ENCODE measurements around the gene OR8D2.

The OR8D2 gene

GRCh38 chr11:124313849-124314248 is 6.1 kb downstream of the OR8D2 start, which contains the start of gene OR8D1:
Gene OR8D1, minus strand, starts transcription at chr11:124313949. Its CDS starts 3,183 bp downstream, at chr11:124310766.
- Histone ChIP-seq H3K4me2 (ENCODE audit: low read length) (no peak within 1 kb of the TSS), H3K27me3 (ENCODE audit: control insufficient read depth, insufficient read depth, low read length) (no peaks in the 10 kb centered on the region), H3K4me3 (ENCODE audit: low read length) (no peak within 1 kb of the TSS), H3K9me3 (replicated peaks; ENCODE audit: low read length) (no peaks in the 10 kb centered on the region), H3K9ac (ENCODE audit: low read depth, low read length) (no peak within 1 kb of the TSS), H3K36me3 (ENCODE audit: insufficient read depth, low read length) (no peaks in the 10 kb centered on the region), H3K4me1 (ENCODE audit: control insufficient read depth, insufficient read depth, low read length) (peaks cover 10% of the 10 kb centered on the region)

GRCh38 chr11:124313131-124313530 is 6.9 kb downstream of the OR8D2 start:
- no peak overlapping the region for H3K4me2 ChIP-seq (ENCODE audit: low read length)

GRCh38 chr11:124311670-124312069 is 8.3 kb downstream of the OR8D2 start:
- H3K9ac ChIP-seq (ENCODE audit: low read depth, low read length), result no peak overlapping the region
- H3K4me3 ChIP-seq (ENCODE audit: low read length), result no peak overlapping the region
- no peak overlapping the region for H3K4me2 ChIP-seq (ENCODE audit: low read length)
- H3K4me1 ChIP-seq (ENCODE audit: control insufficient read depth, insufficient read depth, low read length), result peaks cover 10% of the 10 kb centered on the region
- no peaks in the 10 kb centered on the region for H3K9me3 ChIP-seq (replicated peaks; ENCODE audit: low read length)
- H3K27me3 ChIP-seq (ENCODE audit: control insufficient read depth, insufficient read depth, low read length), result no peaks in the 10 kb centered on the region
- no peaks in the 10 kb centered on the region for H3K36me3 ChIP-seq (ENCODE audit: insufficient read depth, low read length)

More at GRCh38 chr11:124313131-124313530, 6.9 kb downstream of the OR8D2 start:
- H3K36me3 ChIP-seq (ENCODE audit: insufficient read depth, low read length), result no peaks in the 10 kb centered on the region
- H3K27me3 ChIP-seq (ENCODE audit: control insufficient read depth, insufficient read depth, low read length), result no peaks in the 10 kb centered on the region
- H3K9me3 ChIP-seq (replicated peaks; ENCODE audit: low read length), result no peaks in the 10 kb centered on the region
- H3K4me3 ChIP-seq (ENCODE audit: low read length), result no peak overlapping the region
- no peak overlapping the region for H3K9ac ChIP-seq (ENCODE audit: low read depth, low read length)
- peaks cover 10% of the 10 kb centered on the region for H3K4me1 ChIP-seq (ENCODE audit: control insufficient read depth, insufficient read depth, low read length)

GRCh38 chr11:124311269-124311668 is 8.7 kb downstream of the OR8D2 start:
- no peaks in the 10 kb centered on the region for H3K27me3 ChIP-seq (ENCODE audit: control insufficient read depth, insufficient read depth, low read length)
- H3K4me3 ChIP-seq (ENCODE audit: low read length), result no peak overlapping the region
- no peak overlapping the region for H3K9ac ChIP-seq (ENCODE audit: low read depth, low read length)
- H3K4me2 ChIP-seq (ENCODE audit: low read length), result no peak overlapping the region
- peaks cover 10% of the 10 kb centered on the region for H3K4me1 ChIP-seq (ENCODE audit: control insufficient read depth, insufficient read depth, low read length)
- no peaks in the 10 kb centered on the region for H3K36me3 ChIP-seq (ENCODE audit: insufficient read depth, low read length)
- no peaks in the 10 kb centered on the region for H3K9me3 ChIP-seq (replicated peaks; ENCODE audit: low read length)

- Histone ChIP-seq H3K9ac (ENCODE audit: low read depth, low read length) (no peak overlapping the region), H3K4me2 (ENCODE audit: low read length) (no peak overlapping the region), H3K27me3 (ENCODE audit: control insufficient read depth, insufficient read depth, low read length) (no peaks in the 10 kb centered on the region), H3K9me3 (replicated peaks; ENCODE audit: low read length) (no peaks in the 10 kb centered on the region), H3K36me3 (ENCODE audit: insufficient read depth, low read length) (no peaks in the 10 kb centered on the region), H3K4me1 (ENCODE audit: control insufficient read depth, insufficient read depth, low read length) (peaks cover 10% of the 10 kb centered on the region), H3K4me3 (ENCODE audit: low read length) (no peak overlapping the region)
Observed at GRCh38 chr11:124310721-124311120, 9.3 kb downstream of the OR8D2 start.

GRCh38 chr11:124307093-124307492 is 12.9 kb downstream of the OR8D2 start:
- H3K36me3 ChIP-seq (ENCODE audit: insufficient read depth, low read length), result no peaks in the 10 kb centered on the region
- peaks cover 10% of the 10 kb centered on the region for H3K4me1 ChIP-seq (ENCODE audit: control insufficient read depth, insufficient read depth, low read length)
- no peaks in the 10 kb centered on the region for H3K27me3 ChIP-seq (ENCODE audit: control insufficient read depth, insufficient read depth, low read length)
- no peak overlapping the region for H3K9ac ChIP-seq (ENCODE audit: low read depth, low read length)
- no peaks in the 10 kb centered on the region for H3K9me3 ChIP-seq (replicated peaks; ENCODE audit: low read length)
- H3K4me2 ChIP-seq (ENCODE audit: low read length), result no peak overlapping the region
- H3K4me3 ChIP-seq (ENCODE audit: low read length), result no peak overlapping the region

GRCh38 chr11:124302347-124303125 is 17.5 kb downstream of the OR8D2 start:
- Histone ChIP-seq H3K9me3 (replicated peaks; ENCODE audit: low read length) (no peaks in the 10 kb centered on the region), H3K9ac (ENCODE audit: low read depth, low read length) (no peak overlapping the region), H3K4me2 (ENCODE audit: low read length) (no peak overlapping the region), H3K4me1 (ENCODE audit: control insufficient read depth, insufficient read depth, low read length) (peaks cover 11% of the 10 kb centered on the region), H3K4me3 (ENCODE audit: low read length) (no peak overlapping the region), H3K36me3 (ENCODE audit: insufficient read depth, low read length) (no peaks in the 10 kb centered on the region), H3K27me3 (ENCODE audit: control insufficient read depth, insufficient read depth, low read length) (no peaks in the 10 kb centered on the region)

GRCh38 chr11:124301548-124301947 is 18.4 kb downstream of the OR8D2 start:
- Histone ChIP-seq H3K4me1 (ENCODE audit: control insufficient read depth, insufficient read depth, low read length) (peaks cover 11% of the 10 kb centered on the region), H3K4me2 (ENCODE audit: low read length) (no peak overlapping the region), H3K27me3 (ENCODE audit: control insufficient read depth, insufficient read depth, low read length) (no peaks in the 10 kb centered on the region), H3K9ac (ENCODE audit: low read depth, low read length) (no peak overlapping the region), H3K36me3 (ENCODE audit: insufficient read depth, low read length) (no peaks in the 10 kb centered on the region), H3K9me3 (replicated peaks; ENCODE audit: low read length) (no peaks in the 10 kb centered on the region), H3K4me3 (ENCODE audit: low read length) (no peak overlapping the region)

GRCh38 chr11:124297921-124298320 is 22.1 kb downstream of the OR8D2 start:
- Histone ChIP-seq H3K27me3 (ENCODE audit: control insufficient read depth, insufficient read depth, low read length) (no peaks in the 10 kb centered on the region), H3K4me2 (ENCODE audit: low read length) (peak overlapping the region; percentile 52), H3K4me1 (ENCODE audit: control insufficient read depth, insufficient read depth, low read length) (peaks cover 11% of the 10 kb centered on the region), H3K4me3 (ENCODE audit: low read length) (no peak overlapping the region), H3K36me3 (ENCODE audit: insufficient read depth, low read length) (no peaks in the 10 kb centered on the region), H3K9ac (ENCODE audit: low read depth, low read length) (no peak overlapping the region), H3K9me3 (replicated peaks; ENCODE audit: low read length) (no peaks in the 10 kb centered on the region)

GRCh38 chr11:124296016-124296415 is 24.0 kb downstream of the OR8D2 start:
- Histone ChIP-seq H3K9me3 (replicated peaks; ENCODE audit: low read length) (peaks cover 2% of the 10 kb centered on the region), H3K27me3 (ENCODE audit: control insufficient read depth, insufficient read depth, low read length) (no peaks in the 10 kb centered on the region)

GRCh38 chr11:124294687-124295086 is 25.3 kb downstream of the OR8D2 start:
- Histone ChIP-seq H3K4me1 (ENCODE audit: control insufficient read depth, insufficient read depth, low read length) (peaks cover 8% of the 10 kb centered on the region), H3K9me3 (replicated peaks; ENCODE audit: low read length) (peaks cover 5% of the 10 kb centered on the region), H3K27me3 (ENCODE audit: control insufficient read depth, insufficient read depth, low read length) (no peaks in the 10 kb centered on the region), H3K36me3 (ENCODE audit: insufficient read depth, low read length) (no peaks in the 10 kb centered on the region), H3K4me3 (ENCODE audit: low read length) (no peak overlapping the region), H3K9ac (ENCODE audit: low read depth, low read length) (no peak overlapping the region), H3K4me2 (ENCODE audit: low read length) (no peak overlapping the region)

More at GRCh38 chr11:124296016-124296415, 24.0 kb downstream of the OR8D2 start:
- H3K4me2 ChIP-seq (ENCODE audit: low read length), result no peak overlapping the region
- no peak overlapping the region for H3K4me3 ChIP-seq (ENCODE audit: low read length)
- H3K4me1 ChIP-seq (ENCODE audit: control insufficient read depth, insufficient read depth, low read length), result peaks cover 8% of the 10 kb centered on the region
- no peak overlapping the region for H3K9ac ChIP-seq (ENCODE audit: low read depth, low read length)
- no peaks in the 10 kb centered on the region for H3K36me3 ChIP-seq (ENCODE audit: insufficient read depth, low read length)

Measured in skeletal muscle satellite cell (primary cell).